ENCODE data around the gene KRI1.
"Not testable (repeated sequence)": the region's sequence is repeated elsewhere in the genome, so short reads cannot be mapped to it uniquely, and the experiment has no call there.

KRI1 gene

DNA sequence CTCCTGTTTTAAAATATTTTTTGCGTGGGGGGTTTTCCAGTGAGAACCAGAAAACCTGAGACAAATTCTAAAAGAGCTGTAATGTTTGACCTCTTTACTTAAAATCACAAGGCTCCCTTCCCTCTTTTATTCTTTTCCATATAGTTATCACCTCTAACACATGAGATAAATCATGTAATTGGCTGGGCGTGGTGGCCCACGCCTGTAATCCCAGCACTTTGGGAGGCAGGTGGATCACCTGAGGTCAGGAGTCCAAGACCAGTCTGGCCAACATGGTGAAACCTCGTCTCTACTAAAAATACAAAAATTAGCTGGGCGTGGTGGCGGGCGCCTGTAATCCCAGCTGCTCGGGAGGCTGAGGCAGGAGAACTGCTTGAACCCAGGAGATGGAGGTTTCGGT, 14.8 kb downstream of the KRI1 start:
- not testable (repeated sequence) for H3K27me3 ChIP-seq (ENCODE audit: control insufficient read depth in 5 of 5, insufficient read depth in 4 of 5, low read length in 5 of 5); H3K27ac ChIP-seq (ENCODE audit: low read depth, low read length); H3K4me1 ChIP-seq (ENCODE audit: control insufficient read depth in 5 of 5, insufficient read depth in 5 of 5, low read length in 5 of 5); H3K4me3 ChIP-seq (ENCODE audit: low read depth in 1 of 5, low read length in 5 of 5); H3K9ac ChIP-seq (ENCODE audit: low read length in 5 of 5); H3K9me3 ChIP-seq (ENCODE audit: control insufficient read depth in 5 of 5, low read length in 5 of 5)
- peaks cover 0 to 83% (median 69%) of the 10 kb centered on the region in 5 donors for H3K36me3 ChIP-seq (ENCODE audit: control insufficient read depth in 5 of 5, insufficient read depth in 5 of 5, low read length in 5 of 5)

DNA sequence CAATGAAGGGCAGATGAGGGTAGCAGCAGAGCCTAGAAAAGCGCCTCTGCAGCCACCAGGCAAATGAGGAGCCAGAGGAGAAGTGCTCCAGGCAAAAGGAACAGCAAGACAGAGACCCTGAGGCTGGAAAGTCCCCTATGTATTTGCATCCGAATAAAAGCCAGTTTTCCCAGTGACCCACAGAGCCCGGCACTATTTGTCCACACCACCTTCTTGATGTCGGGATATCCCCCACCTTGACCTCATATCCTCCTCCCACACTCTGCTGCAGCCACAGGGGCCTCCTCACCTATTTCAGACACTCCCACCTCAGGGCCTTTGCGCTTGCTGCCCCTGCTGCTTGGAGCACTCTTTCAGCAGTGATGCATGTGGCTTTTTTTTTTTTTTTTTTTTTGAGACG, 15.5 kb downstream of the KRI1 start:
- H3K4me1 ChIP-seq (ENCODE audit: control insufficient read depth in 5 of 5, insufficient read depth in 5 of 5, low read length in 5 of 5), result peaks cover 0 to 1% (median 0%) of the 10 kb centered on the region in 5 donors
- peaks cover 0 to 76% (median 64%) of the 10 kb centered on the region in 5 donors for H3K36me3 ChIP-seq (ENCODE audit: control insufficient read depth in 5 of 5, insufficient read depth in 5 of 5, low read length in 5 of 5)
- H3K27me3 ChIP-seq (ENCODE audit: control insufficient read depth in 5 of 5, insufficient read depth in 4 of 5, low read length in 5 of 5), result no peaks in the 10 kb centered on the region
- H3K9me3 ChIP-seq (ENCODE audit: control insufficient read depth in 5 of 5, low read length in 5 of 5), result peaks cover 0 to 2% (median 0%) of the 10 kb centered on the region in 5 donors
- no peak overlapping the region for H3K4me3 ChIP-seq (ENCODE audit: low read depth in 1 of 5, low read length in 5 of 5)
- no peak overlapping the region for H3K9ac ChIP-seq (ENCODE audit: low read length in 5 of 5)
- no peak overlapping the region for H3K27ac ChIP-seq (ENCODE audit: low read depth, low read length)

DNA sequence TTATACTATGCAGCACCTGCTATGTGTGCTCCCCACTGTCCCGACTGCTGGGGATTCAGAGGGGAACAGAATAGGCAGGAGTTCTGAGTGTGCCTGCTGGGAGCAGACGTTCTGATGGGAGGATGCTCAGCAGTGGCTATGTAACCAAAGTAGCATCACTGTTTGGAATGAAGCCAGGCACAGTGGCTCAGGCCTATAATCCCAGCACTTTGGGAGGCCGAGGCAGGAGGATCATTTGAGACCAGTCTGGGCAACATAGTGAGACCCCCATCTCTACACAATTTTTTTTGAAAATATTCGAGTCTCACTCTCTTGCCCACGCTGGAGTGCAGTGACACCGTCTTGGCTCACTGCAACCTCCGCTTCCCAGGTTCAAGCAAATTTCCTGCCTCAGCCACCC, 16.1 kb downstream of the KRI1 start:
- Histone ChIP-seq H3K27me3 (ENCODE audit: control insufficient read depth in 5 of 5, insufficient read depth in 4 of 5, low read length in 5 of 5) (no peaks in the 10 kb centered on the region), H3K36me3 (ENCODE audit: control insufficient read depth in 5 of 5, insufficient read depth in 5 of 5, low read length in 5 of 5) (peaks cover 0 to 70% (median 58%) of the 10 kb centered on the region in 5 donors), H3K4me1 (ENCODE audit: control insufficient read depth in 5 of 5, insufficient read depth in 5 of 5, low read length in 5 of 5) (peaks cover 0 to 6% (median 5%) of the 10 kb centered on the region in 5 donors), H3K9me3 (ENCODE audit: control insufficient read depth in 5 of 5, low read length in 5 of 5) (peaks cover 0 to 2% (median 0%) of the 10 kb centered on the region in 5 donors), H3K9ac (ENCODE audit: low read length in 5 of 5) (no peak overlapping the region), H3K27ac (ENCODE audit: low read depth, low read length) (no peak overlapping the region), H3K4me3 (ENCODE audit: low read depth in 1 of 5, low read length in 5 of 5) (no peak overlapping the region)

DNA sequence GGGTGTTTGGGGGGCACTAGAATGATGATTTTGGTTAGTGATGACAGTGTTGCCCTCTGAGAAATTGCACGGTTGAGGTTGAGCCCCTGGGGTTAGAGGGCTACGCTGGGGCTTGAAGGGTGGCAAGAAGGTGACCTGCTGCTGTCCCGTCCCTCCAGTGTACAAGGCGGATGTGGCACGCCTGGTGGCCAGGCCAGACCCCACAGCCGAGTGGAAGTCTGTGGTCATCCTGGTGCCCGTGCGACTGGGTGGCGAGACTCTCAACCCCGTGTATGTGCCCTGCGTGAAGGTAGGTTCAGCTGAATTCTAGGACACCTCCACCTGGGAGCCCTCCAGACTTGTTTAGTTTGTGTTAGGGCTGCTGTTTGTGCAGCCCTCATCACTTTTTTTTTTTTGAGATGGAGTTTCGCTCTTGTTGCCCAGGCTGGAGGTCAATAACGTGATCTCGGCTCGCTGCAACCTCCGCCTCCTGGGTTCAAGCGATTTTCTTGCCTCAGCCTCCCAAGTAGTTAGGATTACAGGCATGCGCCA, 17.0 kb downstream of the KRI1 start:
- peaks cover 0 to 61% (median 49%) of the 10 kb centered on the region in 5 donors for H3K36me3 ChIP-seq (ENCODE audit: control insufficient read depth in 5 of 5, insufficient read depth in 5 of 5, low read length in 5 of 5)

DNA sequence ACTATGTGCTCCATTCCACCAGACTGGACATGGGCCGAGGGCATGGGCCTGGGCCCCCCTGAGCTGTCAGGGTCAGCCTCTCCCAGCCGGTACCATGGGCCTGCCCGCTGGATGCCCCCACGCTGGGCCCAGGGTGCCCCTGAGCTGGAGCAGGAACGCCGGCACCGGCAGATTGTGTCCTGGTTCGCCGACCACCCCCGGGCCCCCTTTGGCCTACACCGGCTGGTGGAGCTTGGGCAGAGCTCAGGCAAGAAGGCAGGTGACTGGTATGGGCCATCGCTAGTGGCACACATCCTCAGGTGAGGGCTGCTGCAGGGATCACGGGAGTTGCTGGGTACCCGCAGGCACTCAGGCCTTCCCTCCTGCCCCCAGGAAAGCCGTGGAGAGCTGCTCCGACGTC, 19.0 kb downstream of the KRI1 start:
- H3K9me3 ChIP-seq (ENCODE audit: control insufficient read depth in 5 of 5, low read length in 5 of 5), result no peaks in the 10 kb centered on the region
- H3K27ac ChIP-seq (ENCODE audit: low read depth, low read length), result no peak overlapping the region
- no peak overlapping the region for H3K4me3 ChIP-seq (ENCODE audit: low read depth in 1 of 5, low read length in 5 of 5)
- H3K4me1 ChIP-seq (ENCODE audit: control insufficient read depth in 5 of 5, insufficient read depth in 5 of 5, low read length in 5 of 5), result peaks cover 2 to 19% (median 16%) of the 10 kb centered on the region in 5 donors
- H3K27me3 ChIP-seq (ENCODE audit: control insufficient read depth in 5 of 5, insufficient read depth in 4 of 5, low read length in 5 of 5), result no peaks in the 10 kb centered on the region
- peaks cover 0 to 41% (median 29%) of the 10 kb centered on the region in 5 donors for H3K36me3 ChIP-seq (ENCODE audit: control insufficient read depth in 5 of 5, insufficient read depth in 5 of 5, low read length in 5 of 5)
- H3K9ac ChIP-seq (ENCODE audit: low read length in 5 of 5), result no peak overlapping the region

More for the DNA sequence above, 17.0 kb downstream of the KRI1 start:
- Histone ChIP-seq H3K4me3 (ENCODE audit: low read depth in 1 of 5, low read length in 5 of 5) (no peak overlapping the region), H3K9ac (ENCODE audit: low read length in 5 of 5) (no peak overlapping the region), H3K4me1 (ENCODE audit: control insufficient read depth in 5 of 5, insufficient read depth in 5 of 5, low read length in 5 of 5) (peaks cover 2 to 13% (median 12%) of the 10 kb centered on the region in 5 donors), H3K9me3 (ENCODE audit: control insufficient read depth in 5 of 5, low read length in 5 of 5) (peaks cover 0 to 2% (median 0%) of the 10 kb centered on the region in 5 donors), H3K27ac (ENCODE audit: low read depth, low read length) (no peak overlapping the region), H3K27me3 (ENCODE audit: control insufficient read depth in 5 of 5, insufficient read depth in 4 of 5, low read length in 5 of 5) (no peaks in the 10 kb centered on the region)

DNA sequence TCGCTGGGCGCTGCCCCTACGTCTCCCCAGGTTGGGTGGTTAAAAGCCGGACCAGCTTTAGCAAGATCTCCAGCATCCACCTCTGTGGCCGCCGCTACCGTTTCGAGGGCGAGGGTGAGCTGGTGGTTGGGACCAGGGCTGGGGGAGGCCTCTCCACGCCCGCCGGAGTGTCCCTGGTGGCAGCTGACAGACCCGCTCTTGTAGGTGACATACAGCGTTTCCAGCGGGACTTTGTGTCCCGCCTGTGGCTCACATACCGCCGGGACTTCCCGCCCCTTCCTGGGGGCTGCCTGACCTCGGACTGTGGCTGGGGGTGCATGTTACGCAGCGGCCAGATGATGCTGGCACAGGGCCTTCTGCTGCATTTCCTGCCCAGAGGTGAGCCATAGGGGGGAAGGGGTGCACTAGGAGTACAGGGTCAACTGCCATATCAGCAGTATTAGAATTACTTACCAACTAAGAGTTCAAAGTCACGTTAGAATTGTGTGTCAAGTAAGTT, 21.0 kb downstream of the KRI1 start:
- peak overlapping the region; percentile 30 for H3K27ac ChIP-seq (ENCODE audit: low read depth, low read length)

DNA sequence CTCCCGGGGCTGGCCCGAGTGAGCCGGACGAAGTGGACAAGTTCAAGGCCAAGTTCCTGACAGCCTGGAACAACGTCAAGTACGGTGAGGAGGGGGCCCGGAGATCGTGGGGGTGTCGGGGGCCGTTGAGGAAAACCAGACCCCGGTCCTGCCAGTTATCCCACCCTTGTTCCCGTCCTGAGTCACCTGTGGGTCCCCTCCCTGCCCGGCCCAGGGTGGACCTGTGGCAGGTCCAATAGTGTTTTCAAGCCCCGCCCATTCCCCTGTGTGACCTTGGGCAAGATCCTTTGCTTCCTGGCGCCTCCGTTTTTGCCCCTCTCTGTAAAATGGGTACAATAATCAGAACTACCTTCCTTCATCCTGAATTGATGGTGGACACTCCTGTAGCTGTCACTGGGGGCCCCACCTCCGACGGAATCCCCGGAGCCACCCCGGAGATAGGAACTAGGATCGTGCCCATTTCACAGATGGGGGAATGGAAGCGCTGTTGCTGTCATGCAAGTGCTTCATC, 21.5 kb downstream of the KRI1 start:
- Histone ChIP-seq H3K27ac (ENCODE audit: low read depth, low read length) (peak overlapping the region; percentile 30), H3K9ac (ENCODE audit: low read length in 5 of 5) (peak overlapping the region; percentile 81 to 94 (median 90)), H3K4me1 (ENCODE audit: control insufficient read depth in 5 of 5, insufficient read depth in 5 of 5, low read length in 5 of 5) (peaks cover 2 to 19% (median 16%) of the 10 kb centered on the region in 5 donors), H3K4me3 (ENCODE audit: low read depth in 1 of 5, low read length in 5 of 5) (peak overlapping the region; percentile 77 to 87 (median 85)), H3K27me3 (ENCODE audit: control insufficient read depth in 5 of 5, insufficient read depth in 4 of 5, low read length in 5 of 5) (no peaks in the 10 kb centered on the region), H3K9me3 (ENCODE audit: control insufficient read depth in 5 of 5, low read length in 5 of 5) (no peaks in the 10 kb centered on the region), H3K36me3 (ENCODE audit: control insufficient read depth in 5 of 5, insufficient read depth in 5 of 5, low read length in 5 of 5) (peaks cover 0 to 22% (median 17%) of the 10 kb centered on the region in 5 donors)

More for the DNA sequence above, 21.0 kb downstream of the KRI1 start:
- H3K4me1 ChIP-seq (ENCODE audit: control insufficient read depth in 5 of 5, insufficient read depth in 5 of 5, low read length in 5 of 5), result peaks cover 2 to 19% (median 16%) of the 10 kb centered on the region in 5 donors
- peaks cover 0 to 27% (median 20%) of the 10 kb centered on the region in 5 donors for H3K36me3 ChIP-seq (ENCODE audit: control insufficient read depth in 5 of 5, insufficient read depth in 5 of 5, low read length in 5 of 5)
- no peaks in the 10 kb centered on the region for H3K9me3 ChIP-seq (ENCODE audit: control insufficient read depth in 5 of 5, low read length in 5 of 5)
- H3K27me3 ChIP-seq (ENCODE audit: control insufficient read depth in 5 of 5, insufficient read depth in 4 of 5, low read length in 5 of 5), result no peaks in the 10 kb centered on the region
- peak overlapping the region; percentile 77 to 87 (median 85) for H3K4me3 ChIP-seq (ENCODE audit: low read depth in 1 of 5, low read length in 5 of 5)
- peak overlapping the region in 4 of 5 donors; percentile 20 to 93 (median 86) for H3K9ac ChIP-seq (ENCODE audit: low read length in 5 of 5)

DNA sequence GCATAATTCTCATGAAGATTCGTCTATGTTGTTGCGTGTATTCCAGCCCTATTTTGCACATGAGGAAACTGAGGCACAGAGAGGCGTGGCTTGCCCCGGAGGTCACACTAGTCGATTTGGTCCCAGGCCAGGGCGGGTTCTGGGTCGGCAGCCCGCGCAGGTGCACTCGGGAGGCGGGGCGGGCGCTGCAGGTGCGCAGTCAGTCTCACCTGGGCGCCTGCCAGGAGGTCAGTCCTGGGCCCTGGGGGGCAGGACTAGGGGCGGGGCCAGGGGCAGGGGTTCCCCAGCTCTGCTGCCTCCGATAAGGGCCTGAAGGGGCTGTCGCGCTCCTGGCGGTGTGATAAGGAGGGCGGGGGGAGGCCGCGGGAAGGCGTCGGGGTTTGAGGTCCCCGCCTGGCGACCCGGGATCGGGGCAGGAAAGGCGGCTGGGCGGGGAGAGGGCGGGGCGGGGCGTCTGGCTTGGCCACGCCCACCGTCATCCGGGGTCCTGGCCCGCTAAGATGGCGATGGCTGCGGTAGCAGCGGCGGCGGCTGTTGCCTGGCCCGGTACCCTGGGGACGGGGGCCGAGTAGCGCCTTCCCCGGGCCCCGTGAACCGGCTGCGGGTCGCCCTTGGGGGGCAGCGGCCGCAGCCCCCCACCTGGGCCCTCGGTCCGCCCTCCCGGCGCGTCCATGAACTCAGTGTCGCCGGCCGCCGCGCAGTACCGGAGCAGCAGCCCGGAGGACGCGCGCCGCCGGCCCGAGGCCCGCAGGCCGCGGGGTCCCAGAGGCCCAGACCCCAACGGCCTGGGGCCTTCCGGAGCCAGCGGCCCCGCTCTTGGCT, 22.2 kb downstream of the KRI1 start, which contains the start of gene ATG4D:
ATG4D (plus strand) TSS at position 485 of the 822 bp plus-strand sequence; CDS start at position 672, 187 bp downstream.
- peaks cover 0 to 15% (median 13%) of the 10 kb centered on the region in 5 donors for H3K36me3 ChIP-seq (ENCODE audit: control insufficient read depth in 5 of 5, insufficient read depth in 5 of 5, low read length in 5 of 5)
- peaks cover 0 to 3% (median 0%) of the 10 kb centered on the region in 5 donors for H3K27me3 ChIP-seq (ENCODE audit: control insufficient read depth in 5 of 5, insufficient read depth in 4 of 5, low read length in 5 of 5)
- H3K27ac ChIP-seq (ENCODE audit: low read depth, low read length), result peak within 1 kb of the TSS; percentile 30
- no peaks in the 10 kb centered on the region for H3K9me3 ChIP-seq (ENCODE audit: control insufficient read depth in 5 of 5, low read length in 5 of 5)
- H3K4me3 ChIP-seq (ENCODE audit: low read depth in 1 of 5, low read length in 5 of 5), result peak within 1 kb of the TSS; percentile 77 to 87 (median 85)
- peaks cover 2 to 19% (median 16%) of the 10 kb centered on the region in 5 donors for H3K4me1 ChIP-seq (ENCODE audit: control insufficient read depth in 5 of 5, insufficient read depth in 5 of 5, low read length in 5 of 5)
- peak within 1 kb of the TSS; percentile 81 to 94 (median 90) for H3K9ac ChIP-seq (ENCODE audit: low read length in 5 of 5)

DNA sequence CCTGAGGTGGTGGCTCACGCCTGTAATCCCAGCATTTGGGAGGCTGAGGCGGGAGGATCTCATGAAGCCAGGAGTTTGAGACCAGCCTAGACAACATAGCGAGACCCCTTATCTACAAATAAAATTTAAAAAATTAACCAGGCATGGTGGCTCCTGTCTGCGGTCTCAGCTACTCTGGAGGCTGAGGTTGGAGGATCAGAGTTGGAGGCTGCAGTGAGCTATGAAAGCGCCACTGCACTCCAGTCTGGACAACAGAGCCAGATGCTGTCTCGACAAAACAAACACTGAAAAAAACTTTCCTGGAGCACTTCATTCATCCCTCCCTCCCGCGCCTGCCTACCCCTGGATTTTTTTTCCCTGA, 22.8 kb downstream of the KRI1 start:
- Histone ChIP-seq H3K27ac (ENCODE audit: low read depth, low read length) (no peak overlapping the region), H3K4me3 (ENCODE audit: low read depth in 1 of 5, low read length in 5 of 5) (peak overlapping the region in 4 of 5 donors; percentile 77 to 87 (median 84)), H3K9me3 (ENCODE audit: control insufficient read depth in 5 of 5, low read length in 5 of 5) (no peaks in the 10 kb centered on the region), H3K27me3 (ENCODE audit: control insufficient read depth in 5 of 5, insufficient read depth in 4 of 5, low read length in 5 of 5) (peaks cover 0 to 3% (median 2%) of the 10 kb centered on the region in 5 donors), H3K4me1 (ENCODE audit: control insufficient read depth in 5 of 5, insufficient read depth in 5 of 5, low read length in 5 of 5) (peaks cover 2 to 19% (median 16%) of the 10 kb centered on the region in 5 donors), H3K36me3 (ENCODE audit: control insufficient read depth in 5 of 5, insufficient read depth in 5 of 5, low read length in 5 of 5) (peaks cover 0 to 10% (median 9%) of the 10 kb centered on the region in 5 donors), H3K9ac (ENCODE audit: low read length in 5 of 5) (peak overlapping the region in 1 of 5 donors; percentile 64)
